Daoy (cell line): ENCODE data around the gene PCDHA10. TPM values are rescaled to one million over a fixed set of nuclear protein-coding genes. Genes with fewer than 3 reads are reported as not detected.
A peak's percentile ranks its signal among the peaks of the same experiment; 100 is the strongest.
"Not testable (repeated sequence)": the region's sequence is repeated elsewhere in the genome, so short reads cannot be mapped to it uniquely, and the experiment has no call there.

Source experiments
- DNase-seq: peaks from one replicate; pipeline ENCODE4 v3.0.0-alpha.2; 2015; ENCODE audit warnings: low read depth
- total RNA-seq: library from RNA; depleted of rRNA; stranded (reverse); fragments of >200 nt; shearing (Covaris generic); gene quantifications from 2 replicates; pipeline ENCODE4 v1.2.3, GENCODE V29; 2014; rRNA removed

PCDHA10 gene
- total RNA-seq = 0.68 and 3.3 TPM in 2 replicates

GRCh38 chr5:140855772-140856674 is at the start of gene PCDHA10:
Gene PCDHA10 (plus strand): TSS chr5:140855897. CDS start chr5:140856049, 152 bp downstream.
- peak; percentile 73 for DNase-seq

- peak; percentile 76 for DNase-seq
Observed at GRCh38 chr5:140806834-140807775, 48.6 kb upstream of the PCDHA10 start, which contains the start of gene PCDHA4. Gene PCDHA4 (plus strand): TSS chr5:140807068.

GRCh38 chr5:140808241-140808888 is 47.3 kb upstream of the PCDHA10 start:
- DNase-seq = not testable (repeated sequence)

GRCh38 chr5:140808889-140809291 is 46.8 kb upstream of the PCDHA10 start:
- DNase-seq = no peak

- DNase-seq = no peak
Observed at GRCh38 chr5:140821375-140822280, 34.1 kb upstream of the PCDHA10 start, which contains the start of gene PCDHA5. Gene PCDHA5 (plus strand): TSS chr5:140821613.

GRCh38 chr5:140822281-140822629 is 33.4 kb upstream of the PCDHA10 start:
- DNase-seq = no peak

GRCh38 chr5:140822969-140823368 is 32.7 kb upstream of the PCDHA10 start:
- not testable (repeated sequence) for DNase-seq

- no peak for DNase-seq
Observed at GRCh38 chr5:140823475-140823874, 32.2 kb upstream of the PCDHA10 start.

GRCh38 chr5:140827704-140828361 is 27.9 kb upstream of the PCDHA10 start, which contains the start of gene PCDHA6:
Gene PCDHA6 (plus strand): TSS chr5:140827960. CDS start chr5:140828092, 132 bp downstream.
- DNase-seq = peak; percentile 48

- peak; percentile 42 for DNase-seq
Observed at GRCh38 chr5:140828362-140828737, 27.3 kb upstream of the PCDHA10 start.

GRCh38 chr5:140829511-140830501 is 25.9 kb upstream of the PCDHA10 start:
- not testable (repeated sequence) for DNase-seq

GRCh38 chr5:140833993-140834392 is 21.7 kb upstream of the PCDHA10 start, which contains the start of gene PCDHA7:
Gene PCDHA7 (plus strand): TSS chr5:140834269. CDS start chr5:140834384, 115 bp downstream.
- DNase-seq = no peak

- not testable (repeated sequence) for DNase-seq
Observed at GRCh38 chr5:140834439-140835008, 21.2 kb upstream of the PCDHA10 start.

GRCh38 chr5:140835622-140836510 is 19.8 kb upstream of the PCDHA10 start:
- DNase-seq = no peak

GRCh38 chr5:140840978-140841962 is 14.4 kb upstream of the PCDHA10 start, which contains the start of gene PCDHA8:
Gene PCDHA8 (plus strand): TSS chr5:140841187. CDS start chr5:140841322, 135 bp downstream.
- DNase-seq = peak; percentile 66
